ENCODE results near the gene PLN. TPM values are rescaled to one million over a fixed set of nuclear protein-coding genes. Genes with fewer than 3 reads are reported as not detected.

Gene PLN
- total and polyA plus RNA-seq, 4 donors: 1.6 to 12.3 (median 6.7) TPM

- H3K4me1 ChIP-seq (ENCODE audit: control insufficient read depth in 5 of 5, insufficient read depth in 5 of 5, low read length in 5 of 5): peaks cover 0 to 18% (median 12%) of the 10 kb centered on the region in 5 donors
- H3K27ac ChIP-seq (ENCODE audit: low read depth in 1 of 2, low read length in 1 of 2): no peak overlapping the region
- peaks cover 0 to 6% (median 2%) of the 10 kb centered on the region in 4 donors for H3K36me3 ChIP-seq (ENCODE audit: control insufficient read depth in 4 of 4, insufficient read depth in 4 of 4, low read length in 4 of 4)
- no peaks in the 10 kb centered on the region for H3K9me3 ChIP-seq (ENCODE audit: control insufficient read depth in 4 of 4, insufficient read depth in 3 of 4, low read length in 3 of 4)
- H3K27me3 ChIP-seq (ENCODE audit: control insufficient read depth in 3 of 3, insufficient read depth in 3 of 3, low read length in 2 of 3): no peaks in the 10 kb centered on the region
- no peak overlapping the region for H3K9ac ChIP-seq (ENCODE audit: insufficient read depth in 1 of 2, low read length in 2 of 2)
- H3K4me3 ChIP-seq: no peak overlapping the region
- 90 to 97% methylated on average over 5 of the region's 5 CpGs for WGBS, 2 donors
- no peak for ATAC-seq (ENCODE audit: insufficient read depth, low FRiP score)
- DNase-seq: no peak
- TF ChIP-seq CTCF (IDR thresholded peaks at IDR 0.05; ENCODE audit: control extremely low read depth, extremely low read depth): no peak
Observed at GRCh38 chr6:118523216-118523615, 24.9 kb upstream of the PLN start.

GRCh38 chr6:118524686-118525085 is 23.4 kb upstream of the PLN start:
- no peaks in the 10 kb centered on the region for H3K9me3 ChIP-seq (ENCODE audit: control insufficient read depth in 4 of 4, insufficient read depth in 3 of 4, low read length in 3 of 4)
- H3K4me3 ChIP-seq: no peak overlapping the region
- peaks cover 0 to 6% (median 2%) of the 10 kb centered on the region in 4 donors for H3K36me3 ChIP-seq (ENCODE audit: control insufficient read depth in 4 of 4, insufficient read depth in 4 of 4, low read length in 4 of 4)
- peaks cover 0 to 25% (median 12%) of the 10 kb centered on the region in 5 donors for H3K4me1 ChIP-seq (ENCODE audit: control insufficient read depth in 5 of 5, insufficient read depth in 5 of 5, low read length in 5 of 5)
- no peak for TF ChIP-seq CTCF (IDR thresholded peaks at IDR 0.05; ENCODE audit: control extremely low read depth, extremely low read depth)
- WGBS, 2 donors: 69 to 78% methylated on average over 2 of the region's 2 CpGs
- H3K9ac ChIP-seq (ENCODE audit: insufficient read depth in 1 of 2, low read length in 2 of 2): no peak overlapping the region
- H3K27me3 ChIP-seq (ENCODE audit: control insufficient read depth in 3 of 3, insufficient read depth in 3 of 3, low read length in 2 of 3): no peaks in the 10 kb centered on the region
- DNase-seq: no peak
- H3K27ac ChIP-seq (ENCODE audit: low read depth in 1 of 2, low read length in 1 of 2): no peak overlapping the region
- ATAC-seq (ENCODE audit: insufficient read depth, low FRiP score): no peak

- ATAC-seq (ENCODE audit: insufficient read depth, low FRiP score) (no peak), DNase-seq (peak in 1 of 3 donors; percentile 56)
- 85 to 97% methylated on average over 4 of the region's 4 CpGs for WGBS, 2 donors
- Histone ChIP-seq H3K27me3 (ENCODE audit: control insufficient read depth in 3 of 3, insufficient read depth in 3 of 3, low read length in 2 of 3) (no peaks in the 10 kb centered on the region), H3K27ac (ENCODE audit: low read depth in 1 of 2, low read length in 1 of 2) (peak overlapping the region in 1 of 2 donors; percentile 66), H3K9me3 (ENCODE audit: control insufficient read depth in 4 of 4, insufficient read depth in 3 of 4, low read length in 3 of 4) (peaks cover 0 to 1% (median 0%) of the 10 kb centered on the region in 4 donors), H3K36me3 (ENCODE audit: control insufficient read depth in 4 of 4, insufficient read depth in 4 of 4, low read length in 4 of 4) (peaks cover 0 to 6% (median 2%) of the 10 kb centered on the region in 4 donors), H3K4me3 (no peak overlapping the region), H3K4me1 (ENCODE audit: control insufficient read depth in 5 of 5, insufficient read depth in 5 of 5, low read length in 5 of 5) (peaks cover 0 to 25% (median 12%) of the 10 kb centered on the region in 5 donors), H3K9ac (ENCODE audit: insufficient read depth in 1 of 2, low read length in 2 of 2) (no peak overlapping the region)
- TF ChIP-seq CTCF (IDR thresholded peaks at IDR 0.05; ENCODE audit: control extremely low read depth, extremely low read depth): no peak
Observed at GRCh38 chr6:118525913-118526780, 21.9 kb upstream of the PLN start.

Measured in lung (tissue), 12 donors.